ENCODE measurements around the gene WDR70.
"Not testable (repeated sequence)": the region's sequence is repeated elsewhere in the genome, so short reads cannot be mapped to it uniquely, and the experiment has no call there.

The WDR70 gene

GRCh38 chr5:37417347-37417746, 38.2 kb downstream of the WDR70 start:
- Histone ChIP-seq H3K4me3 (ENCODE audit: low read depth, low read length) (no peak overlapping the region), H3K9me3 (ENCODE audit: severe bottlenecking) (no peaks in the 10 kb centered on the region), H3K27ac (no peak overlapping the region), H3K36me3 (peaks cover 6% of the 10 kb centered on the region), H3K27me3 (ENCODE audit: insufficient read depth, low read depth, severe bottlenecking) (no peaks in the 10 kb centered on the region)
- DNase-seq, result no peak
- no peak for TF ChIP-seq CTCF (IDR thresholded peaks at IDR 0.05; ENCODE audit: low read depth, low read length)

- Histone ChIP-seq H3K27me3 (ENCODE audit: insufficient read depth, low read depth, severe bottlenecking) (no peaks in the 10 kb centered on the region), H3K36me3 (peaks cover 11% of the 10 kb centered on the region), H3K9me3 (ENCODE audit: severe bottlenecking) (no peaks in the 10 kb centered on the region), H3K27ac (no peak overlapping the region), H3K4me3 (ENCODE audit: low read depth, low read length) (no peak overlapping the region)
- no peak for DNase-seq
- no peak for TF ChIP-seq CTCF (IDR thresholded peaks at IDR 0.05; ENCODE audit: low read depth, low read length)
Measured at GRCh38 chr5:37424441-37424840, 45.3 kb downstream of the WDR70 start.

- TF ChIP-seq CTCF (IDR thresholded peaks at IDR 0.05; ENCODE audit: low read depth, low read length), result no peak
- Histone ChIP-seq H3K36me3 (peaks cover 8% of the 10 kb centered on the region; the same call in 1 of the 2 replicates), H3K27ac (no peak overlapping the region)
Measured at GRCh38 chr5:37428044-37428443, 48.9 kb downstream of the WDR70 start.

GRCh38 chr5:37435261-37435660, 56.1 kb downstream of the WDR70 start:
- no peaks in the 10 kb centered on the region for H3K9me3 ChIP-seq (ENCODE audit: severe bottlenecking)
- no peak for TF ChIP-seq CTCF (IDR thresholded peaks at IDR 0.05; ENCODE audit: low read depth, low read length)
- H3K36me3 ChIP-seq, result no peaks in the 10 kb centered on the region
- H3K27ac ChIP-seq, result no peak overlapping the region
- no peaks in the 10 kb centered on the region for H3K27me3 ChIP-seq (ENCODE audit: insufficient read depth, low read depth, severe bottlenecking)
- no peak for DNase-seq
- no peak overlapping the region for H3K4me3 ChIP-seq (ENCODE audit: low read depth, low read length)

More at GRCh38 chr5:37428044-37428443, 48.9 kb downstream of the WDR70 start:
- Histone ChIP-seq H3K9me3 (ENCODE audit: severe bottlenecking) (no peaks in the 10 kb centered on the region), H3K27me3 (ENCODE audit: insufficient read depth, low read depth, severe bottlenecking) (no peaks in the 10 kb centered on the region), H3K4me3 (ENCODE audit: low read depth, low read length) (no peak overlapping the region)
- DNase-seq, result no peak

GRCh38 chr5:37436146-37436934, 57.2 kb downstream of the WDR70 start:
- Histone ChIP-seq H3K36me3 (no peaks in the 10 kb centered on the region), H3K4me3 (ENCODE audit: low read depth, low read length) (no peak overlapping the region), H3K9me3 (ENCODE audit: severe bottlenecking) (no peaks in the 10 kb centered on the region), H3K27ac (no peak overlapping the region), H3K27me3 (ENCODE audit: insufficient read depth, low read depth, severe bottlenecking) (no peaks in the 10 kb centered on the region)
- no peak for DNase-seq
- TF ChIP-seq CTCF (IDR thresholded peaks at IDR 0.05; ENCODE audit: low read depth, low read length), result no peak

- TF ChIP-seq CTCF (IDR thresholded peaks at IDR 0.05; ENCODE audit: low read depth, low read length), result no peak
- DNase-seq, result no peak
- Histone ChIP-seq H3K27me3 (ENCODE audit: insufficient read depth, low read depth, severe bottlenecking) (no peaks in the 10 kb centered on the region), H3K4me3 (ENCODE audit: low read depth, low read length) (no peak overlapping the region), H3K9me3 (ENCODE audit: severe bottlenecking) (no peaks in the 10 kb centered on the region), H3K27ac (no peak overlapping the region), H3K36me3 (no peaks in the 10 kb centered on the region)
Measured at GRCh38 chr5:37437711-37438110, 58.6 kb downstream of the WDR70 start.

- H3K36me3 ChIP-seq; H3K27me3 ChIP-seq (ENCODE audit: insufficient read depth, low read depth, severe bottlenecking); H3K9me3 ChIP-seq (ENCODE audit: severe bottlenecking); H3K4me3 ChIP-seq (ENCODE audit: low read depth, low read length); H3K27ac ChIP-seq; DNase-seq: not testable (repeated sequence)
Measured at GRCh38 chr5:37445783-37446182, 66.7 kb downstream of the WDR70 start.

All from WERI-Rb-1 (cell line).